Kidney capillary endothelial cell (primary cell): ENCODE measurements around the gene DENND4A.
"Not testable (repeated sequence)": the region's sequence is repeated elsewhere in the genome, so short reads cannot be mapped to it uniquely, and the experiment has no call there.

Experiments
- DNase-seq: peaks from one replicate; pipeline ENCODE4 v3.0.0-alpha.2; 2018; ENCODE audit warnings: low spot score

Gene DENND4A

GRCh38 chr15:65818927-65819562 lies 27.0 kb upstream of the DENND4A start:
- DNase-seq = peak; percentile 56

- DNase-seq = no peak
Observed at GRCh38 chr15:65816441-65816840, 24.3 kb upstream of the DENND4A start.

- not testable (repeated sequence) for DNase-seq
Observed at GRCh38 chr15:65816008-65816407, 23.9 kb upstream of the DENND4A start.

GRCh38 chr15:65814271-65814670 lies 22.2 kb upstream of the DENND4A start:
- not testable (repeated sequence) for DNase-seq

- DNase-seq = no peak
Observed at GRCh38 chr15:65812916-65813315, 20.8 kb upstream of the DENND4A start.

- no peak for DNase-seq
Observed at GRCh38 chr15:65812467-65812866, 20.4 kb upstream of the DENND4A start.

GRCh38 chr15:65811835-65812234 lies 19.7 kb upstream of the DENND4A start:
- DNase-seq = no peak

- DNase-seq = not testable (repeated sequence)
Observed at GRCh38 chr15:65811011-65811733, 19.1 kb upstream of the DENND4A start.

GRCh38 chr15:65806397-65806796 lies 14.3 kb upstream of the DENND4A start:
- DNase-seq = no peak

- DNase-seq = no peak
Observed at GRCh38 chr15:65805019-65805745, 13.1 kb upstream of the DENND4A start.

GRCh38 chr15:65804252-65804931 lies 12.3 kb upstream of the DENND4A start:
- DNase-seq = no peak

GRCh38 chr15:65801229-65801805 lies 9.2 kb upstream of the DENND4A start:
- no peak for DNase-seq

GRCh38 chr15:65796610-65797078 lies 4.6 kb upstream of the DENND4A start:
- DNase-seq = peak; percentile 78

- DNase-seq = no peak
Observed at GRCh38 chr15:65795663-65796216, 3.6 kb upstream of the DENND4A start.

- no peak for DNase-seq
Observed at GRCh38 chr15:65793818-65794104, 1.7 kb upstream of the DENND4A start.

GRCh38 chr15:65792988-65793817 lies 1.1 kb upstream of the DENND4A start:
- no peak for DNase-seq

- no peak for DNase-seq
Observed at GRCh38 chr15:65791335-65792137, 557 bp downstream of the DENND4A start.

- DNase-seq = no peak
Observed at GRCh38 chr15:65790694-65791334, 1.3 kb downstream of the DENND4A start.

- DNase-seq = no peak
Observed at GRCh38 chr15:65789759-65790425, 2.2 kb downstream of the DENND4A start.
